DND-41 (cell line): Measurements from ENCODE around the gene TRIM39.

Source experiments
- EZH2 ChIP-seq: IDR thresholded peaks from 3 replicates; pipeline ENCODE4 v1.6.1; 2012; ENCODE audit warnings: borderline replicate concordance, low read depth, mild to moderate bottlenecking, moderate library complexity, low read length, inconsistent platforms; ENCODE audit not compliant: severe bottlenecking
- TF ChIP-seq, protein P1 (sequence below): IDR thresholded peaks from 2 replicates; pipeline ENCODE4 v1.5.1; 2012; ENCODE audit warnings: borderline replicate concordance, low read length, moderate library complexity, mild to moderate bottlenecking; ENCODE audit not compliant: poor library complexity, severe bottlenecking; ENCODE audit errors: extremely low read depth

DNA sequence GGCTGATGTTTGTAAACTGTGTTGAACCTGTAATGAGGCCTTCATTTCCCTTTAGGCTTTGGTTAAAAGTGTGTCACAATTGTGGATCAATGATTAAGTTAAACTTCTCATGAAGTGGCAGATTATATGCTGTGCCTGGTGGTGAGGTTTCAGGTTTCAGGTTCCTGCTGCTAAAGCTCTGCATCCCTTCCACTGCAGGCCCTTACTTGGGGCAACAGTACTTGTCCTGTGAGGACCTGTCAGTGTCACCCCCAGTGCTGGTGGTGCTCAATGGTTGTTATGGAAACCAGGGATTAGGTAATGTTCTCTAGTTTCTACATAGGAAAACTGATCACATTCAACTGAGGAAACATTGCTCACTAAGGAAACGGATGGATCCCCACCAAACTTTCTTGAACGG lies 36.7 kb downstream of the TRIM39 start:
- TF ChIP-seq, protein P1, sequence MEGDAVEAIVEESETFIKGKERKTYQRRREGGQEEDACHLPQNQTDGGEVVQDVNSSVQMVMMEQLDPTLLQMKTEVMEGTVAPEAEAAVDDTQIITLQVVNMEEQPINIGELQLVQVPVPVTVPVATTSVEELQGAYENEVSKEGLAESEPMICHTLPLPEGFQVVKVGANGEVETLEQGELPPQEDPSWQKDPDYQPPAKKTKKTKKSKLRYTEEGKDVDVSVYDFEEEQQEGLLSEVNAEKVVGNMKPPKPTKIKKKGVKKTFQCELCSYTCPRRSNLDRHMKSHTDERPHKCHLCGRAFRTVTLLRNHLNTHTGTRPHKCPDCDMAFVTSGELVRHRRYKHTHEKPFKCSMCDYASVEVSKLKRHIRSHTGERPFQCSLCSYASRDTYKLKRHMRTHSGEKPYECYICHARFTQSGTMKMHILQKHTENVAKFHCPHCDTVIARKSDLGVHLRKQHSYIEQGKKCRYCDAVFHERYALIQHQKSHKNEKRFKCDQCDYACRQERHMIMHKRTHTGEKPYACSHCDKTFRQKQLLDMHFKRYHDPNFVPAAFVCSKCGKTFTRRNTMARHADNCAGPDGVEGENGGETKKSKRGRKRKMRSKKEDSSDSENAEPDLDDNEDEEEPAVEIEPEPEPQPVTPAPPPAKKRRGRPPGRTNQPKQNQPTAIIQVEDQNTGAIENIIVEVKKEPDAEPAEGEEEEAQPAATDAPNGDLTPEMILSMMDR: no peak
- TF ChIP-seq EZH2: no peak
